Activated T-helper 17 cell treated with anti-CD3 and anti-CD28 coated beads, Interleukin-2, amount 50 U/mL, for 72 hours (primary cell): Measurements from ENCODE around the gene ERO1B. TPM values are rescaled to one million over a fixed set of nuclear protein-coding genes. Genes with fewer than 3 reads are reported as not detected.
"Not testable (repeated sequence)": the region's sequence is repeated elsewhere in the genome, so short reads cannot be mapped to it uniquely, and the experiment has no call there.

Source experiments
- ATAC-seq: fragments of 150-1000 bp; cut with Tn5 transposase; replicated peaks from 2 replicates; pipeline ENCODE4 v1.10.0; 2021; ENCODE audit warnings: mild to moderate bottlenecking, moderate library complexity
- H3K27ac Mint-ChIP-seq: one replicate; pipeline ENCODE4 v1.8.0; 2022; ENCODE audit warnings: mixed read lengths
- H3K27me3 Mint-ChIP-seq: one replicate; pipeline ENCODE4 v1.8.0; 2022; ENCODE audit warnings: mixed read lengths
- H3K36me3 Mint-ChIP-seq: one replicate; pipeline ENCODE4 v1.8.0; 2022; ENCODE audit warnings: low read depth, mild to moderate bottlenecking, mixed read lengths
- H3K4me1 Mint-ChIP-seq: one replicate; pipeline ENCODE4 v1.8.0; 2022; ENCODE audit warnings: mixed read lengths
- H3K4me3 Mint-ChIP-seq: one replicate; pipeline ENCODE4 v1.8.0; 2022; ENCODE audit warnings: mild to moderate bottlenecking, mixed read lengths
- H3K9me3 Mint-ChIP-seq: one replicate; pipeline ENCODE4 v1.8.0; 2022; ENCODE audit warnings: mixed read lengths
- total RNA-seq, 2 donors: library from RNA; stranded (reverse); gene quantifications; one replicate each; pipeline ENCODE4 v1.2.3, GENCODE V29; 2022

ERO1B gene, protein sequence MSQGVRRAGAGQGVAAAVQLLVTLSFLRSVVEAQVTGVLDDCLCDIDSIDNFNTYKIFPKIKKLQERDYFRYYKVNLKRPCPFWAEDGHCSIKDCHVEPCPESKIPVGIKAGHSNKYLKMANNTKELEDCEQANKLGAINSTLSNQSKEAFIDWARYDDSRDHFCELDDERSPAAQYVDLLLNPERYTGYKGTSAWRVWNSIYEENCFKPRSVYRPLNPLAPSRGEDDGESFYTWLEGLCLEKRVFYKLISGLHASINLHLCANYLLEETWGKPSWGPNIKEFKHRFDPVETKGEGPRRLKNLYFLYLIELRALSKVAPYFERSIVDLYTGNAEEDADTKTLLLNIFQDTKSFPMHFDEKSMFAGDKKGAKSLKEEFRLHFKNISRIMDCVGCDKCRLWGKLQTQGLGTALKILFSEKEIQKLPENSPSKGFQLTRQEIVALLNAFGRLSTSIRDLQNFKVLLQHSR
- total RNA-seq = 1 to 10 TPM; 4.0 to 4.2 TPM

DNA sequence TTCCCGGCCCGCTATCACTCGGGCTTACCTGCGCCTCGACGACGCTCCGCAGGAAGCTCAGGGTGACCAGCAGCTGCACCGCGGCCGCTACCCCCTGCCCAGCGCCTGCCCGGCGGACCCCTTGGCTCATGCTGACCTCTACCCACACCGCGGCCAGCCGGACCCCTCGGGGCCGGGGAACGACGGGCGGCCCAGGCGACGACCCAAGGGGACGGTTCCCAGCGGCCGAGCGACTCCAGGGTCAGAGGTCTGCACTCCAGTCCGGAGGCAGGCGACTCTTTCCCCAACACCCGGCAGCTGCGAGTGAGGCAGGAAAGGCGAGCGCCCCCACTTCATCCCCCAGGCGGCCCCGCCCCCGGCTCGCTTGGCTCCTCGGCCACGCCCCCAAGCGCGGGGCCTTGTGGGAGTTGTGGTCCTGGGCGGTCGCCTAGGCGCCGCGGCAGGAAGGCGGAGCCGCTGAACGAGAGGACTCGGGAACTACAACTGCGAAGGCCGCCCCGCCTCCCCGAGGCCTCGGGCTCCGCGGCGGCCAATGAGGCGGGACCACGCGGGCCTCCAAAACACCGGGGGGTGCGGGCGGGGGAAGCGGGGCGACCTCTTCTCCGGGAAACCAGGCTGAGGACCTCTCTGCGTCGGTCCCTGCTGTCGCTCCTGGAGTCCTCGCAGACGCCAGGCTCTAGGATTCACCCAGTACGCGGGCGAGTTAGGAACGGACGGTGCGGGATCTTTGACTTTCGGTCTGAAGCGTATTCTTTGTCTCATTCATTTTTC is at the start of gene ERO1B:
ERO1B (minus strand) TSS at position 305 of the 771 bp plus-strand sequence; CDS start at position 130, 175 bp downstream.
- Mint-ChIP-seq H3K27ac (peak within 1 kb of the TSS; percentile 76), H3K36me3 (no peaks in the 10 kb centered on the region)

DNA sequence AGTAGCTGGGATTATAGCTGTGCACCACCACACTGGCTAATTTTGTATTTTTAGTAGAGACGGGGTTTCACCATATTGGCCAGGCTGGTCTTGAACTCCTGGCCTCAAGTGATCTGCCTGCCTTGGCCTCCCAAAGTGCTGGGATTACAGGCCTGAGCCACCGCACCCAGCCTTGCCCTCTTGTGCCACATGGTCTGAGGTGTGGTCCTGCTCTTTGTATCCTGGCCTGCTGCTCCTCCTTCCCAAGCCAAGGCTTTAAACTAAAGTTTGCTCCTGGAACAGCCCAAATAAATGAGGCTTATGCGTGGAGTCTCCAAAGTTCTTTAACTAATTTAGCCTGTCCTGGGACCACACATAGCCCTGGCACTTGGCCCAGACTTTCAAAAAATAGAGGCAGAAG is 49.7 kb upstream of the ERO1B start:
- not testable (repeated sequence) for H3K27me3 Mint-ChIP-seq, H3K9me3 Mint-ChIP-seq, H3K4me3 Mint-ChIP-seq, ATAC-seq, H3K36me3 Mint-ChIP-seq, H3K27ac Mint-ChIP-seq, H3K4me1 Mint-ChIP-seq

More for the DNA sequence above, at the start of gene ERO1B:
- H3K27me3 Mint-ChIP-seq = no peaks in the 10 kb centered on the region
- H3K4me3 Mint-ChIP-seq = peak within 1 kb of the TSS; percentile 81
- peak; percentile 92 for ATAC-seq
- H3K9me3 Mint-ChIP-seq = no peaks in the 10 kb centered on the region
- H3K4me1 Mint-ChIP-seq = peaks cover 29% of the 10 kb centered on the region

DNA sequence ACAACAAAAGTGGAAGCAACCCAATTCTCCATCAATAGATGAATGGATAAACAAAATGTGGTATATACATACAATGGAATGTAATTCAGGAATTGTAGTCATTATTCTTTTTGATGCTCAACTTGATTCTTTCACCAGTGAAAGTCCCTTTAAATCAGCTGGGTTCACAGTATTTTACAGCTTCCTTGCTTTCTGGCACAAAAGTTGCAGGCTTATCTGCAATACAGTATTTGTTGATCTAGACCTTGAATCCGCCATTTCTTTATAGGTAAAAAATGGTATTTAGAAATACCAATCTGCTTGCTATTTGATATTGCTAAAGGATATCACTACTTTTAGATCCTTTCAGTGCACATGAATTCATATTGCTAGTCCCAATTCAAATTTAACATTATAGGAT is 44.7 kb upstream of the ERO1B start:
- no peak overlapping the region for H3K4me3 Mint-ChIP-seq
- H3K4me1 Mint-ChIP-seq = no peaks in the 10 kb centered on the region
- peaks cover 9% of the 10 kb centered on the region for H3K9me3 Mint-ChIP-seq
- ATAC-seq = no peak
- H3K27ac Mint-ChIP-seq = no peak overlapping the region
- H3K36me3 Mint-ChIP-seq = no peaks in the 10 kb centered on the region
- peaks cover 3% of the 10 kb centered on the region for H3K27me3 Mint-ChIP-seq

DNA sequence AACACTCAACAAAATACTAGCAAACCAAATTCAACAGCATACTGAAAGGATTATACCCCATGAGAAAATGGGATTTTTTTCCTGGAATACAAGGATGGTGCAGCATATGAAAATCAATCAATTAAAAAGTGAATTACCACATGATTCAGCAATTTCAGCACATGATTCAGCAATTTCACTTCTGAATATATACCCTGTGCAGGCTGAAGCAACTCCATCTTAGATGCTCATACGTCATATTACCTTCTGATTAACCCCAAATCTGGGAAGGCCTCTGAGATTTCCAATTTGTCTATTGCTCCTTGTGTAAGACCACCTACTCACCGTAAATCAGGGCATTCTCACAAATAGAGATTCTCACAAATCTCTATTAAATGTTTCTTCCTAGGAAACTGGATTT is 43.8 kb upstream of the ERO1B start:
- Mint-ChIP-seq H3K4me1 (no peaks in the 10 kb centered on the region), H3K27me3 (peaks cover 3% of the 10 kb centered on the region), H3K27ac (no peak overlapping the region), H3K36me3 (no peaks in the 10 kb centered on the region), H3K9me3 (peaks cover 14% of the 10 kb centered on the region), H3K4me3 (no peak overlapping the region)
- no peak for ATAC-seq

DNA sequence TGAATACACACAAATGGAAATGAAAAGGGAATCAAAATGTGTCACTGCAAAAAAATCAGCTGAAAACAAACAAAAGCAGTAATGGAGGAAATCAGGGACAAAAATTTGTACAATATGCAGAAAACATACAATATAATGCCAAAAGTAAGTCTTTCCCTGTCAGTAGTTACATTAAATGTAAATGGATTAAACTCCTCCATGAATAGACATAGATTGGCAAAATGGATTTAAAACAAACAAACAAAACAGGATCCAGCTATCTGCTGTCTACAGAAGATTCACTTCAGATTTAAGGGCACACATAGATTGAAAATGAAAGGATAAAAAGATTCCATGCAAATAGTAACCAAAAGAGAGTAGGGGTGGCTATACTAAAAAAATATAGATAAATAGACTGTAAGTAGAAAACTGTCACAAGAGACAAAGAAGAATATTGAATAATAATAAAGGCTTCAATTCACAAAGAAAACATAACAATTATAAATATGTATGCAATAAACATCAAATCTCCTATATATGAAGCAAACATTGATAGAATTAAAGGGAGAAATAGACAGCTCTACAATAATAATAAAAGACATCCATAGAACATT is 42.2 kb upstream of the ERO1B start:
- Mint-ChIP-seq H3K4me1 (no peaks in the 10 kb centered on the region), H3K4me3 (no peak overlapping the region), H3K27me3 (peaks cover 3% of the 10 kb centered on the region), H3K9me3 (peaks cover 14% of the 10 kb centered on the region), H3K36me3 (no peaks in the 10 kb centered on the region), H3K27ac (no peak overlapping the region)
- no peak for ATAC-seq

DNA sequence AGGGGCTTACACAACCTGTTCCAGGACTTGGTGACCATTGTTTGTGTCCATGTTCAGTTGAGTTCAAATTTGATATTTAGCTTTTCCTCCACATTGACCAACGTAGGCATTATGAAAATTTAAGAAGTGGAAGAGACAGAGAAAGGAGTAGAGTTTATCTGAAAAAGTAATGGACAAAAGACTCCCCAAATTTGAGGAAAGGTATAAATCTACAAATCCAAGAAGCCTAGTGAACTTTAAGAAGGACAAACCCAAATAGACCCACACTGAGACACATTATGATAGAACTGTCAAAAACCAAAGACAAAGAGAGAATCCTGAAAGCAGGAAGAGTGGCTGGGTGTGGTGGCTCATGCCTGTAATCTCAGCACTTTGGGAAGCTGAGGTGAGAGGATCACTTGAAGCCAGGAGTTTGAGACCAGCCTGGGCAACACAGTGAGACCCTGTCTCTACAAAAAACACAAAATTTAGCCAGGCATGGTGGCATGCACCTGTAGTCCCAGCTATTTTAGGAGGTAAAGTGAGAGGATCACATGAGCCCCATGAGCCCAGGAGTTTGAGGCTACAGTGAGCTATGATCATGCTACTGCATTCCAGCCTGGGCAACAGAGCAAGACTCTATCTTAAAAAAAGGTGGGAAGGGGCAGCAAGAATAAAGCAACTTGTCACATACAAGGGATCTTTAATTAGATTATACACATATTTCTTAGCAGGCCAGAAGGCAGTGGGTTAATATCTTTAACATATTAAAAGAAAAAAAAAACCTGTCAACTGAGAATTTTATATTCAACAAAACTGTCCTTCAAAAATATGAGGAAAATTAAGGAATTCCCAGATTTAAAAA is 41.0 kb upstream of the ERO1B start:
- H3K36me3 Mint-ChIP-seq = no peaks in the 10 kb centered on the region
- H3K4me1 Mint-ChIP-seq = no peaks in the 10 kb centered on the region
- H3K27ac Mint-ChIP-seq = no peak overlapping the region
- peaks cover 3% of the 10 kb centered on the region for H3K27me3 Mint-ChIP-seq
- H3K4me3 Mint-ChIP-seq = no peak overlapping the region
- H3K9me3 Mint-ChIP-seq = peaks cover 14% of the 10 kb centered on the region
- no peak for ATAC-seq

DNA sequence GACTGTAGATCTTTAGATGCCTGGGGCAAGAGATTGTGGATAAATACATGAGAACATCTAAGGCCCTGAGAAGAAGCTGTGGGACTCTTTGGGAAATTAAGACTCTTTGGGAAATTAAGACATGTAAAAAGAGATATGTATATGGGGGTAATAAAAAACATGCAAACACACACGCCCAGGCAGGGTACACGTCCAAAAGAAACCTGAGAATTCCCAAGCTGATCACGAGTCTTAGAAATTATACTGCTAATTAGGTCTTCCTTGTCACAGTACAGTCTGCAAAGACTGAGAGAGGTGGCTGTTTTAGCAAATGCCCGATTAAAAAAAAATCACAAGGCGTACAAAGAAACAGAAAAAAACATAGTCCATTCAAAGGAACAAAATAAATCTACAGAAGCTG is 39.3 kb upstream of the ERO1B start:
- ATAC-seq = no peak
- Mint-ChIP-seq H3K27ac (no peak overlapping the region), H3K9me3 (peaks cover 14% of the 10 kb centered on the region), H3K4me3 (no peak overlapping the region), H3K4me1 (no peaks in the 10 kb centered on the region), H3K27me3 (peaks cover 3% of the 10 kb centered on the region), H3K36me3 (no peaks in the 10 kb centered on the region)

DNA sequence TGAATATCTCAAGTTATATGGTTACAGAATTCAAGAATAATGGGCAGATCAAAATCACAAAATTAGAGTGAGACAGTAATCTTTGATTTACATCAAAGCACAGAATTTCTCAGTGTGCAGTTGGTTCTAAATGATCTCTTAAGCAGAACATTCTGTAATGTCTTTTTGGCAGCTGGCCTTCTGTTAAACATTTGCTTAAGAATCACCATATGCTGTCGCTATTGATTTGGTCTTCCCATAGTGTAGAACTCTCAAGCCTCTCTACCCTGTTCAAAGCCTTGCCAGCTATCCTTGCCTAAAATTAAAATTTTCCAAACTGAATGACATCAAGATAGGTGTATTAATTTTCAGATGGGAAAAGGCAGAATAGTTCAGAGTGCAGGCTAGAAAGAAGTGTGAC is 38.9 kb upstream of the ERO1B start:
- Mint-ChIP-seq H3K4me3 (no peak overlapping the region), H3K27me3 (peaks cover 3% of the 10 kb centered on the region), H3K27ac (no peak overlapping the region), H3K4me1 (no peaks in the 10 kb centered on the region), H3K9me3 (peaks cover 14% of the 10 kb centered on the region), H3K36me3 (no peaks in the 10 kb centered on the region)
- ATAC-seq = no peak

DNA sequence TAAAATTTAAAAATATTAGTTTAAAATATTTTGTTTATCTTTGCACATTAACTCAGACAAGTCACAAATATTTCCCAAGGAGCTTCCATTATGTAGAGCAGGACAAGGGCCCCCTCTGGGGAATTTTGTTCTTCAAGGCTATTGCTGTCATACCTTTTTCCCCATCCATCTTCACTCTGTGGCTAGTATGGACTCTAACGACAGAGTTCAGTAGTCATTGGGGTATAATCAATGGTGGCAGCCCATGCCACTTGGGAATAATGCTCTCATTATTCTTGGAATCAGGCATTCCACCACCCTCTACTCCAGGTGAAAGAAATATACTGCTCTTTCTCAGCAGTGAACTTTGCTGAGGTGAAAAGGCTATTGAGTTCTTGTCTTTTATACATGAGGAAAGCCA is 38.5 kb upstream of the ERO1B start:
- peaks cover 14% of the 10 kb centered on the region for H3K9me3 Mint-ChIP-seq
- no peak overlapping the region for H3K27ac Mint-ChIP-seq
- ATAC-seq = no peak
- H3K4me1 Mint-ChIP-seq = no peaks in the 10 kb centered on the region
- H3K4me3 Mint-ChIP-seq = no peak overlapping the region
- peaks cover 3% of the 10 kb centered on the region for H3K27me3 Mint-ChIP-seq
- no peaks in the 10 kb centered on the region for H3K36me3 Mint-ChIP-seq

DNA sequence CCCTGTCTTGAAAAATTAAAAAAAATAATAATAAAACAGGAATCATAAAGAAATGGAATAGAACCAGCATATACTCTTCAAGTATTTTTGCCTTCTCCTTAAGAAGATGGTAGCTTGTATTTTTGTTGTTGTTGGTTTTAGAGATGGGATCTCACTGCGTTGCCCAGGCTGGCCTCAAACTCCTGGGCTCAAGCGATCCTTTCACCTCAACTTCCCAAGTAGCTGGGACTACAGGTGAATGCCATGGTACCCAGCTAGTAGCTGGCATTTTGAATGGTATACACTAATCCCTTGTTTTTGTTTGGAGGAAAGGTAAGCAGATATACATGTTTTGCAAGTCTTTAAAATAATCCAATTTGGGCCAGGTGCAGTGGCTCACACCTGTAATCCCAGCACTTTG is 34.7 kb upstream of the ERO1B start:
- H3K9me3 Mint-ChIP-seq = peaks cover 5% of the 10 kb centered on the region
- no peak for ATAC-seq
- no peak overlapping the region for H3K27ac Mint-ChIP-seq
- no peaks in the 10 kb centered on the region for H3K36me3 Mint-ChIP-seq
- H3K27me3 Mint-ChIP-seq = no peaks in the 10 kb centered on the region
- H3K4me1 Mint-ChIP-seq = no peaks in the 10 kb centered on the region
- H3K4me3 Mint-ChIP-seq = no peak overlapping the region

DNA sequence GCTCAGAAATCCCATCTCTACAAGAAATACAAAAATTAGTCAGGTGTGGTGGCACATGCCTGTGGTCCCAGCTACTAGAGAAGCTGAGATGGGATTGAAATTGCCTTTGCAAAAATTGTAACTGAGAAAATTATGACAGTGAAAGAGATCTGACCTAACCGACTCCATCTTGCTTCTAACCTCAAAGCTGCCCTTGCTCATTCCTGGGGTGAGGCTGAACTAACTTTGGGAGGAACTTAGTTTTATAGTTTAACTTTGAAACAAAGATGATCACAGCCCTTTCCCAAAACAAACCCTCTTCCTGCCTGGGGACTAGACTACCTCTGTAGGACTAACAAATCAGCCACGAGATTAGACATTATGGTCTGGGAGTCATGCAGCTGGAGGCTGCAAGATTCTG is 33.8 kb upstream of the ERO1B start:
- Mint-ChIP-seq H3K4me3 (no peak overlapping the region), H3K4me1 (no peaks in the 10 kb centered on the region), H3K27me3 (no peaks in the 10 kb centered on the region), H3K36me3 (no peaks in the 10 kb centered on the region), H3K27ac (no peak overlapping the region), H3K9me3 (no peaks in the 10 kb centered on the region)
- no peak for ATAC-seq

DNA sequence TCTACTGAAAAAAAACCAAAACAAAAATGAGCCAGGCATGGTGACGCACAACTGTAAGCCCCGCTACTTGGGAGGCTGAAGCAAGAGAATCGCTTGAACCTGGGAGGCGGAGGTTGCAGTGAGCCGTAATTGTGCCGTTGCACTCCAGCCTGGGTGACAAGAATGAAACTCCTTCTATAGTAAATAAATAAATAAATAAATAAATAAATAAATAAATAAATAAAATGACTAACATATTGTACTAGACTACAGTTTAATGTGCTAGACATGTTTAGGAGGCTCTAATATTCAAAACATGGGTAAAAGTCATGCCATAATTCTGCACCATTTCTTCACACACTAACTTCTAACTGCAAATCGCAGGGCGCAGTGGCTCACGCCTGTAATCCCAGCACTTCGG is 33.3 kb upstream of the ERO1B start:
- Mint-ChIP-seq H3K4me3 (no peak overlapping the region), H3K27me3 (no peaks in the 10 kb centered on the region), H3K36me3 (no peaks in the 10 kb centered on the region), H3K9me3 (no peaks in the 10 kb centered on the region), H3K4me1 (no peaks in the 10 kb centered on the region), H3K27ac (no peak overlapping the region)
- ATAC-seq = no peak

DNA sequence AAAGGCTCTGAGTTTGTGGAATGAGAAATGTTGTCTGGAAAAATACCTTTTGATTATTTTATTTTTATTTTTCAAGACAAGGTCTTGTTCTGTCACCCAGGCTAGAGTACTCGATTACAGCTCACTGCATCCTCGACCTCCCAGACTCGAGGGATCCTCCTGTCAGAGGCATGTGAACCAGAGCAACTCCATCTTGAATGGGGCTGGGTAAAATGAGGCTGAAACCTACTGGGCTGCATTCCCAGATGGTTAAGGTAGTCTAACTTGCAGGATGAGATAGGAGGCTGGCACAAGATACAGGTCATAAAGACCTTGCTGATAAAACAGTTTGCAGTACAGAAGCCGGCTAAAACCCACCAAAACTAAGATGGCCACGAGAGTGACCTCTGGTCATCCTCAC is 32.3 kb upstream of the ERO1B start:
- not testable (repeated sequence) for H3K9me3 Mint-ChIP-seq, ATAC-seq, H3K27ac Mint-ChIP-seq, H3K27me3 Mint-ChIP-seq, H3K36me3 Mint-ChIP-seq, H3K4me1 Mint-ChIP-seq, H3K4me3 Mint-ChIP-seq

DNA sequence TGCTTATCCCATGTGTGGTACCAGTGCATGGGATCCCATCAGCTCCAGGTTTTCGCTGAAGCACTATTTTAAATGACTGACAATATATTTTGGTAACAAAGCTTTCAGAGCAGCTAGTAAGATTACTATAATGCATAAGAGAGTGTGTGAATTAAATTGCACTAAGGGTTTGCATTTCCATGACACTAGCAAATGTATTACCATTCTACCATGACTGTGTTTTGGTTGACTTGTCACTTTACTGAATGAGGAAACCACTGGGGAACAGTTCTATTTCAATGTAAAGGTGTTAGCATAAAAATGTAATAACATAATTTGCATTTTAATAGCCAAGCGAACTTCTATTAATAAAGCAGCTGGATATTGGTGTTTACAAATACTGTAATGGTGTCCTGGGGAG is 31.7 kb upstream of the ERO1B start:
- H3K4me3 Mint-ChIP-seq = no peak overlapping the region
- no peaks in the 10 kb centered on the region for H3K4me1 Mint-ChIP-seq

More for the DNA sequence above, 31.7 kb upstream of the ERO1B start:
- no peak for ATAC-seq
- H3K9me3 Mint-ChIP-seq = no peaks in the 10 kb centered on the region
- H3K36me3 Mint-ChIP-seq = no peaks in the 10 kb centered on the region
- no peaks in the 10 kb centered on the region for H3K27me3 Mint-ChIP-seq
- H3K27ac Mint-ChIP-seq = no peak overlapping the region
